Suprapubic skin (tissue), 4 donors: ENCODE data around the gene SLC22A31.

ENCODE experiments used
- EP300 ChIP-seq: sonication (generic); formaldehyde crosslinking; IDR thresholded peaks from one replicate; pipeline ENCODE4 v1.6.1; 2017; ENCODE audit warnings: antibody characterized with exemption
- POLR2A ChIP-seq, 2 donors: fragments of 450-650 bp; IDR thresholded peaks; one replicate each; pipeline ENCODE4 v1.6.1; 2017; ENCODE audit warnings: antibody characterized with exemption in 2 of 2, mild to moderate bottlenecking in 2 of 2, moderate library complexity in 2 of 2
- POLR2AphosphoS5 ChIP-seq, 3 donors: sonication (generic); formaldehyde crosslinking; IDR thresholded peaks; one replicate each; pipeline ENCODE4 v1.6.1; 2017; ENCODE audit warnings: antibody characterized with exemption in 3 of 3
- TF ChIP-seq, protein P1 (sequence below), 2 donors: fragments of 200-600 bp in 1 of 2; fragments of 450-650 bp in 1 of 2; sonication (generic) in 1 of 2; IDR thresholded peaks; one replicate each; pipeline ENCODE4 v1.5.1; 2016 to 2019; ENCODE audit warnings: antibody characterized with exemption in 2 of 2, mild to moderate bottlenecking in 1 of 2, moderate library complexity in 1 of 2

DNA sequence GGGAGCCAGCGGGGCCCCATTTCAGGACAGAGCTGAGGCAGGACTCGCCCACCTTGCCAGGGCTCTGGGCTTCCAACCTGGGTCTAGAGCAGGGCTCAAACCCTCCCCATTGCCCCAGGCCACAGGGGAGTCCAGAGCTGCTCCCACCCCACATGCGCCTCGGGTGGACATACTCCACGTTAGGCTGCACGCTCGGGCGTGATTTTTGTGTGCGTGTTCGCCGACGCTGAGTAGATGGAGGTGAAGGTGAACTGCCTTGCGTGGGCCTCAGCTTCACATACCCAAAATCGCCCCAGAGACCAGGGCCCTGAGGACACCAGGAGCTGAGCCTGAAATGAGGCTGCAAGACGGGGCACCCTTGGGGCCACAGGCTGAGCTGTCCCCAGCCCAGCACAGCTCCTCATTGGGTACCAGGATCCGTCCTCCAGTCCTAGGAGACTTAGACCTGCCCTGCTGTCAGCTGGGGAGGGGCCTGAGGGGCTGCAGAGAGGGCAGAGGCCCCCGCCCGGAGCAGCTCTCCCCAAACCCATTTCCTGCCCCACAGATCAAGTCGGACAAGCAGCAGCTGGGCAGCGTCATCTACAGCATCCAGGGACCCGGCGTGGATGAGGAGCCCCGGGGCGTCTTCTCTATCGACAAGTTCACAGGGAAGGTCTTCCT lies 20.6 kb downstream of the SLC22A31 start:
- no peak for TF ChIP-seq POLR2A (IDR thresholded peaks at IDR 0.05)
- TF ChIP-seq, protein P1, sequence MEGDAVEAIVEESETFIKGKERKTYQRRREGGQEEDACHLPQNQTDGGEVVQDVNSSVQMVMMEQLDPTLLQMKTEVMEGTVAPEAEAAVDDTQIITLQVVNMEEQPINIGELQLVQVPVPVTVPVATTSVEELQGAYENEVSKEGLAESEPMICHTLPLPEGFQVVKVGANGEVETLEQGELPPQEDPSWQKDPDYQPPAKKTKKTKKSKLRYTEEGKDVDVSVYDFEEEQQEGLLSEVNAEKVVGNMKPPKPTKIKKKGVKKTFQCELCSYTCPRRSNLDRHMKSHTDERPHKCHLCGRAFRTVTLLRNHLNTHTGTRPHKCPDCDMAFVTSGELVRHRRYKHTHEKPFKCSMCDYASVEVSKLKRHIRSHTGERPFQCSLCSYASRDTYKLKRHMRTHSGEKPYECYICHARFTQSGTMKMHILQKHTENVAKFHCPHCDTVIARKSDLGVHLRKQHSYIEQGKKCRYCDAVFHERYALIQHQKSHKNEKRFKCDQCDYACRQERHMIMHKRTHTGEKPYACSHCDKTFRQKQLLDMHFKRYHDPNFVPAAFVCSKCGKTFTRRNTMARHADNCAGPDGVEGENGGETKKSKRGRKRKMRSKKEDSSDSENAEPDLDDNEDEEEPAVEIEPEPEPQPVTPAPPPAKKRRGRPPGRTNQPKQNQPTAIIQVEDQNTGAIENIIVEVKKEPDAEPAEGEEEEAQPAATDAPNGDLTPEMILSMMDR (IDR thresholded peaks at IDR 0.05): no peak
- TF ChIP-seq POLR2AphosphoS5 (IDR thresholded peaks at IDR 0.05): no peak
- TF ChIP-seq EP300: no peak
